HepG2 (cell line): Measurements from ENCODE around the gene ARHGEF10L. TPM values are rescaled to one million over a fixed set of nuclear protein-coding genes. Genes with fewer than 3 reads are reported as not detected.

Experiments used
- ATF5 ChIP-seq: sonication (generic); formaldehyde crosslinking; IDR thresholded peaks from 2 replicates; pipeline ENCODE4 v1.4.0; 2020; ENCODE audit warnings: mild to moderate bottlenecking, low read depth, missing genetic modification reagents
- EEA1 ChIP-seq: sonication (generic); formaldehyde crosslinking; IDR thresholded peaks from 2 replicates; pipeline ENCODE4 v1.5.1; 2020; ENCODE audit warnings: mild to moderate bottlenecking, missing genetic modification reagents, borderline replicate concordance
- GLI4 ChIP-seq: sonication (generic); formaldehyde crosslinking; IDR thresholded peaks from 2 replicates; pipeline ENCODE4 v1.5.1; 2020; ENCODE audit warnings: missing genetic modification reagents, mild to moderate bottlenecking, moderate library complexity, borderline replicate concordance
- NCOA2 ChIP-seq: sonication (generic); formaldehyde crosslinking; IDR thresholded peaks from 2 replicates; pipeline ENCODE4 v1.8.0; 2022; ENCODE audit warnings: inconsistent platforms
- NCOA5 ChIP-seq: sonication (generic); formaldehyde crosslinking; IDR thresholded peaks from 2 replicates; pipeline ENCODE4 v1.4.0; 2020; ENCODE audit warnings: missing genetic modification reagents
- POLR2G ChIP-seq: fragments of 200-400 bp; formaldehyde crosslinking; IDR thresholded peaks from 2 replicates; pipeline ENCODE4 v1.6.1; 2018; ENCODE audit warnings: mild to moderate bottlenecking, low read depth, low read length, moderate library complexity
- RAD21 ChIP-seq: fragments of 450-650 bp; formaldehyde crosslinking; IDR thresholded peaks from 2 replicates; pipeline ENCODE4 v1.5.0; 2020; ENCODE audit warnings: mild to moderate bottlenecking
- SP1 ChIP-seq, 2 experiments: fragments of 450-650 bp in 1 of 2; sonication (generic) in 1 of 2; formaldehyde crosslinking in 1 of 2; IDR thresholded peaks; 2 replicates each; pipeline versions ENCODE4 v1.4.0 to v1.6.1; 2016 to 2020; ENCODE audit warnings: missing genetic modification reagents in 1 of 2
- SP5 ChIP-seq: IDR thresholded peaks from 2 replicates; pipeline ENCODE4 v1.6.1; 2016; ENCODE audit warnings: low read depth, borderline replicate concordance
- ZFP91 ChIP-seq: sonication (generic); formaldehyde crosslinking; IDR thresholded peaks from 2 replicates; pipeline ENCODE4 v1.9.0; 2022; ENCODE audit warnings: missing genetic modification reagents, mild to moderate bottlenecking, borderline replicate concordance
- ZMYM2 ChIP-seq: sonication (generic); formaldehyde crosslinking; IDR thresholded peaks from 2 replicates; pipeline ENCODE4 v1.8.0; 2022; ENCODE audit warnings: mild to moderate bottlenecking, missing genetic modification reagents
- ZNF101 ChIP-seq: sonication (generic); formaldehyde crosslinking; IDR thresholded peaks from 2 replicates; pipeline ENCODE4 v1.4.0; 2020; ENCODE audit warnings: mild to moderate bottlenecking, low read depth, missing genetic modification reagents, borderline replicate concordance
- ZNF350 ChIP-seq: sonication (generic); formaldehyde crosslinking; IDR thresholded peaks from 2 replicates; pipeline ENCODE4 v1.4.0; 2020; ENCODE audit warnings: mild to moderate bottlenecking, low read depth, missing genetic modification reagents, borderline replicate concordance
- ZNF552 ChIP-seq: sonication (generic); formaldehyde crosslinking; IDR thresholded peaks from 2 replicates; pipeline ENCODE4 v1.9.0; 2022; ENCODE audit warnings: missing genetic modification reagents, mild to moderate bottlenecking, borderline replicate concordance
- ZNF574 ChIP-seq: sonication (generic); formaldehyde crosslinking; IDR thresholded peaks from 2 replicates; pipeline ENCODE4 v1.4.0; 2020; ENCODE audit warnings: missing genetic modification reagents
- ZSCAN22 ChIP-seq: sonication (generic); formaldehyde crosslinking; IDR thresholded peaks from 2 replicates; pipeline ENCODE4 v1.4.0; 2020; ENCODE audit warnings: mild to moderate bottlenecking, missing genetic modification reagents
- polyA plus RNA-seq, 8 experiments: library from polyadenylated mRNA; depleted of rRNA in 3 of 8; stranded (reverse) in 7 of 8; unstranded in 1 of 8; fragments of >200 nt; fragmentation: Illumina TruSeq in 4 of 8; extraction: Trizol in 4 of 8; gene quantifications; 2 replicates each; pipeline versions ENCODE4 v1.2.1 to v1.2.3, GENCODE V29; 2011 to 2016; ENCODE audit warnings: low read depth in 4 of 8, missing spikeins in 1 of 8, mixed read lengths in 1 of 8; ENCODE audit not compliant: insufficient read depth in 1 of 8
- total RNA-seq, 5 experiments: library from RNA; depleted of rRNA; stranded (reverse); fragments of >200 nt; fragmentation: Illumina TruSeq; extraction: Trizol; gene quantifications; 2 replicates each; pipeline ENCODE4 v1.2.3, GENCODE V29; 2016; ENCODE audit warnings: low read depth in 1 of 5

Gene ARHGEF10L
- total and polyA plus RNA-seq, 2 of the 13 experiments (the other 11 are each of a cell fraction or from before 2014, with no cell fraction given) = 46.5 to 78.3 TPM

- TF ChIP-seq ATF5 (CRISPR knock-in tag) (no peak), RAD21 (CRISPR knock-in tag) (no peak), ZMYM2 (CRISPR knock-in tag) (no peak), SP1 (IDR thresholded peaks at IDR 0.05) (no peak), SP1 (CRISPR knock-in tag; IDR thresholded peaks at IDR 0.05) (no peak), ZNF350 (CRISPR knock-in tag) (peak; percentile 26; the same call in 1 of the 2 replicates), NCOA5 (CRISPR knock-in tag) (no peak), ZSCAN22 (CRISPR knock-in tag) (no peak), EEA1 (CRISPR knock-in tag) (no peak), ZFP91 (CRISPR knock-in tag) (no peak), ZNF574 (peak; percentile 54; the same call in 1 of the 2 replicates), SP5 (peak; percentile 66), GLI4 (CRISPR knock-in tag) (no peak), ZNF101 (CRISPR knock-in tag) (no peak), ZNF552 (CRISPR knock-in tag) (no peak), NCOA2 (CRISPR knock-in tag) (peak; percentile 83), POLR2G (no peak)
Observed at GRCh38 chr1:17581389-17582123, 42.1 kb downstream of the ARHGEF10L start (continued).
